Measurements from ENCODE around the gene WFS1. TPM values are rescaled to one million over a fixed set of nuclear protein-coding genes. Genes with fewer than 3 reads are reported as not detected.

WFS1 gene, protein sequence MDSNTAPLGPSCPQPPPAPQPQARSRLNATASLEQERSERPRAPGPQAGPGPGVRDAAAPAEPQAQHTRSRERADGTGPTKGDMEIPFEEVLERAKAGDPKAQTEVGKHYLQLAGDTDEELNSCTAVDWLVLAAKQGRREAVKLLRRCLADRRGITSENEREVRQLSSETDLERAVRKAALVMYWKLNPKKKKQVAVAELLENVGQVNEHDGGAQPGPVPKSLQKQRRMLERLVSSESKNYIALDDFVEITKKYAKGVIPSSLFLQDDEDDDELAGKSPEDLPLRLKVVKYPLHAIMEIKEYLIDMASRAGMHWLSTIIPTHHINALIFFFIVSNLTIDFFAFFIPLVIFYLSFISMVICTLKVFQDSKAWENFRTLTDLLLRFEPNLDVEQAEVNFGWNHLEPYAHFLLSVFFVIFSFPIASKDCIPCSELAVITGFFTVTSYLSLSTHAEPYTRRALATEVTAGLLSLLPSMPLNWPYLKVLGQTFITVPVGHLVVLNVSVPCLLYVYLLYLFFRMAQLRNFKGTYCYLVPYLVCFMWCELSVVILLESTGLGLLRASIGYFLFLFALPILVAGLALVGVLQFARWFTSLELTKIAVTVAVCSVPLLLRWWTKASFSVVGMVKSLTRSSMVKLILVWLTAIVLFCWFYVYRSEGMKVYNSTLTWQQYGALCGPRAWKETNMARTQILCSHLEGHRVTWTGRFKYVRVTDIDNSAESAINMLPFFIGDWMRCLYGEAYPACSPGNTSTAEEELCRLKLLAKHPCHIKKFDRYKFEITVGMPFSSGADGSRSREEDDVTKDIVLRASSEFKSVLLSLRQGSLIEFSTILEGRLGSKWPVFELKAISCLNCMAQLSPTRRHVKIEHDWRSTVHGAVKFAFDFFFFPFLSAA
- total RNA-seq (2021) (53.7 and 57.1 TPM in 2 replicates), Bru-seq, nascent RNA (percentile 58 among the genes with signal in this experiment), BruChase-seq, experiment 1, labeled RNA remaining after a 2-hour chase (percentile 62 among the genes with signal in this experiment), BruChase-seq, experiment 2, labeled RNA remaining after a 6-hour chase (percentile 78 among the genes with signal in this experiment)
- long read RNA-seq, transcript WFS1-201 (8 exons, 3,640 nt): major isoform, 74 of 149 reads
- long read RNA-seq, transcript WFS1-202 (8 exons, 3,255 nt): minor isoform, 20 of 149 reads
- long read RNA-seq, partial matches to known transcripts: 47 of 149 reads
- long read RNA-seq, other reads (novel, unspliced or antisense): 6 of 149 reads

DNA sequence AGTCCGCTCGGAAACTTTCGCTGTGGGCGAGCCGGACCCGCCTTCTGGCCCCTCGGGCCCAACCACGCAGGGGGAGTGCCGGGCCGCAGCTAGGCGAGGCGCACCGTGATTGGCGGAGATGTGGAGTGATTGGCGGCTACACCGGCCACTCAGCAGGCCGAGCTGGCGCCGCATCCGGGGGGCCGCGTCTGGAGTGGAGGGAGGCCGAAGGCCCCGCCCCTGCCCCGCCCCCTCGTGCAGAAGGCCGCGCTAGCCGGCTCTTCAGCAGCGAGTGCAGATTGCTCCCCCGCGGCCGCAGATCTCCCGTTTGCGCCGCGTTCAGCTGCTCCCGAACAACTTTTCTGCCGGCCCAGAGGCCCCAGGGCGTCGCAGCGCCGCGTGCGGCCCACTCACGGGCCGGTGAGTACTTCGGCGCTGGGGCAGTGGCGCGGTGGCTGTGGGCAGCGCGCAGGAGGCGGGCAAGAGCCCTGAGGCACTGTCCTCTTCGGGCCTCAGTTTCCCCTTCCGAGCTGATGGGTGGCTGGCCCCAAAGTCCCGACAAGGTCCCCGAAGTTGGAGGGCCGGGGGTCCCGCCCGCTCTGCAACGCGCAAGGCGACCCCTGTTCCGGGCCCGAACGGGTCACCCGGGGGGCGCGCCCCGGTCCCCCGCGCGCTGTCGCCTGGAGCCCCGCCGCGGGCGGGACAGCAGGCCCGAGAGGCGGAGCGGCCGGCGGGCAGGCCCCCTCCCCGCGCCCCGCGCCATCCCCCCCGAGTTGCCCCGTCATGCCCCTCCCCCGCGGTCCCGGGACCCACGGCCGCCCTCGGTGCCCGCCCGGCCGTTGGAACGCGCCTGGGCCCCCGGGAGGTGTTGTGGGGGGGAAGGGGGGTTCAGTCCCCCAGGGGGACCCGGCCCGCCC lies at the start of gene WFS1:
WFS1 (plus strand) TSS at position 235 of the 896 bp plus-strand sequence. CDS start 7,606 bp downstream, outside the sequence.
- intact Hi-C loops (cut with micrococcal nuclease; ENCODE audit: unreplicated experiment): loop anchor here (5.0 kb wide), 1 partner anchor 417 kb away; no protein-coding TSS in a partner anchor
- DNase-seq: peak; percentile 90 to 99
- Histone ChIP-seq H3K4me3 (peak within 1 kb of the TSS; percentile 81), H2AFZ (peak within 1 kb of the TSS; percentile 88), H3K27me3 (ENCODE audit: insufficient read depth, low read depth) (no peaks in the 10 kb centered on the region), H3K4me1 (replicated peaks; ENCODE audit: insufficient read depth) (peaks cover 40% of the 10 kb centered on the region), H3K9me3 (ENCODE audit: insufficient read depth, low read depth) (no peaks in the 10 kb centered on the region), H3K27ac (no peak within 1 kb of the TSS), H3K79me2 (ENCODE audit: low read depth) (peaks cover 8% of the 10 kb centered on the region; the same call in 1 of the 2 replicates), H3K9me2 (ENCODE audit: insufficient read depth) (no peaks in the 10 kb centered on the region), H4K20me1 (ENCODE audit: insufficient read depth) (peaks cover 19% of the 10 kb centered on the region), H3F3A (ENCODE audit: insufficient read depth, low read depth) (peaks cover 22% of the 10 kb centered on the region), H3K4me2 (peak within 1 kb of the TSS; percentile 85), H3K36me3 (ENCODE audit: low read depth) (no peaks in the 10 kb centered on the region)
- no TSS peak for BruUV-seq (replicated peaks)
- ChIA-PET CTCF (no interaction called here), POLR2A (ENCODE audit: unreplicated experiment) (interaction anchor here (0.6 kb wide), 3 partner anchors 286 to 1875 kb away, joined by 6 to 11 read pairs (median 9); no protein-coding TSS in a partner anchor)
- no peak for TF ChIP-seq EZH2 (IDR thresholded peaks at IDR 0.05; ENCODE audit: low read depth)
- TF ChIP-seq, protein P1, sequence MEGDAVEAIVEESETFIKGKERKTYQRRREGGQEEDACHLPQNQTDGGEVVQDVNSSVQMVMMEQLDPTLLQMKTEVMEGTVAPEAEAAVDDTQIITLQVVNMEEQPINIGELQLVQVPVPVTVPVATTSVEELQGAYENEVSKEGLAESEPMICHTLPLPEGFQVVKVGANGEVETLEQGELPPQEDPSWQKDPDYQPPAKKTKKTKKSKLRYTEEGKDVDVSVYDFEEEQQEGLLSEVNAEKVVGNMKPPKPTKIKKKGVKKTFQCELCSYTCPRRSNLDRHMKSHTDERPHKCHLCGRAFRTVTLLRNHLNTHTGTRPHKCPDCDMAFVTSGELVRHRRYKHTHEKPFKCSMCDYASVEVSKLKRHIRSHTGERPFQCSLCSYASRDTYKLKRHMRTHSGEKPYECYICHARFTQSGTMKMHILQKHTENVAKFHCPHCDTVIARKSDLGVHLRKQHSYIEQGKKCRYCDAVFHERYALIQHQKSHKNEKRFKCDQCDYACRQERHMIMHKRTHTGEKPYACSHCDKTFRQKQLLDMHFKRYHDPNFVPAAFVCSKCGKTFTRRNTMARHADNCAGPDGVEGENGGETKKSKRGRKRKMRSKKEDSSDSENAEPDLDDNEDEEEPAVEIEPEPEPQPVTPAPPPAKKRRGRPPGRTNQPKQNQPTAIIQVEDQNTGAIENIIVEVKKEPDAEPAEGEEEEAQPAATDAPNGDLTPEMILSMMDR (conservative IDR thresholded peaks at IDR 0.05): no peak

DNA sequence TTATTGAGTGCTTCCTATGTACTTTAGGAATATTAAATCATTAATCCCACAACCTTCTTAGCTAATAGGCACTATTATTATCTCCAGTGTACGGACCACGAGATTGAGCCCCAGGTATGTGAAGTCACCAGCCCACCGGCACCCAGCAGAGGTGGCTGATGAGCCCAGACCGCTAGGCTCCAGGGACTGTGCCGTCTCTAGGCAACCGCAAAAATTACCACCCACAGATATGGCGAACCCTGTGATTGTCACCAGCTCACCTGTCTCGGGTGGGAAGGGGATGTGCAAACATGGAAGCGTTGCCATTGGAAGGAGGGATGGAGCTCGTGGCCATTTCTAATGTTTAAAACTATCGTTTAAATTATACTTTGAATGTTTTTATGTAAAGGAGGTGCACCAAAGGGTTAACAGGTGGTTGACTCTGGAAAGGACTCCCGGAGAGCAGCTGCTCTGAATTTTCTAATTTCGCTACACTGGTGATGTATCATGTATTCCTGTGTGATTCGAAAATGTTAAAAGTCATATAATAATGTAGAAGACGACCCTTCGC lies 48.3 kb upstream of the WFS1 start:
- Histone ChIP-seq H3K4me3 (no peak overlapping the region), H3K27ac (no peak overlapping the region), H3K9me3 (ENCODE audit: insufficient read depth, low read depth) (no peaks in the 10 kb centered on the region), H4K20me1 (ENCODE audit: insufficient read depth) (no peaks in the 10 kb centered on the region), H3K79me2 (ENCODE audit: low read depth) (no peaks in the 10 kb centered on the region), H3K4me2 (no peak overlapping the region), H3K36me3 (ENCODE audit: low read depth) (no peaks in the 10 kb centered on the region), H3K4me1 (replicated peaks; ENCODE audit: insufficient read depth) (no peaks in the 10 kb centered on the region), H3K9me2 (ENCODE audit: insufficient read depth) (no peaks in the 10 kb centered on the region), H3F3A (ENCODE audit: insufficient read depth, low read depth) (no peaks in the 10 kb centered on the region), H2AFZ (no peak overlapping the region), H3K27me3 (ENCODE audit: insufficient read depth, low read depth) (peaks cover 20% of the 10 kb centered on the region; the same call in 1 of the 2 replicates)
- no peak for DNase-seq
- no peak for TF ChIP-seq EZH2 (IDR thresholded peaks at IDR 0.05; ENCODE audit: low read depth)
- TF ChIP-seq, protein P1 (conservative IDR thresholded peaks at IDR 0.05): no peak
- no TSS peak for BruUV-seq (replicated peaks)
- intact Hi-C loops (cut with micrococcal nuclease; ENCODE audit: unreplicated experiment): no loop called here
- CTCF ChIA-PET: no interaction called here
- POLR2A ChIA-PET (ENCODE audit: unreplicated experiment): no interaction called here
